ENCODE measurements around the gene TMEM8B. TPM values are rescaled to one million over a fixed set of nuclear protein-coding genes. Genes with fewer than 3 reads are reported as not detected.

Gene TMEM8B
- total RNA-seq, 2 experiments from 2014 or later = 2.8 to 3.1 TPM

DNA sequence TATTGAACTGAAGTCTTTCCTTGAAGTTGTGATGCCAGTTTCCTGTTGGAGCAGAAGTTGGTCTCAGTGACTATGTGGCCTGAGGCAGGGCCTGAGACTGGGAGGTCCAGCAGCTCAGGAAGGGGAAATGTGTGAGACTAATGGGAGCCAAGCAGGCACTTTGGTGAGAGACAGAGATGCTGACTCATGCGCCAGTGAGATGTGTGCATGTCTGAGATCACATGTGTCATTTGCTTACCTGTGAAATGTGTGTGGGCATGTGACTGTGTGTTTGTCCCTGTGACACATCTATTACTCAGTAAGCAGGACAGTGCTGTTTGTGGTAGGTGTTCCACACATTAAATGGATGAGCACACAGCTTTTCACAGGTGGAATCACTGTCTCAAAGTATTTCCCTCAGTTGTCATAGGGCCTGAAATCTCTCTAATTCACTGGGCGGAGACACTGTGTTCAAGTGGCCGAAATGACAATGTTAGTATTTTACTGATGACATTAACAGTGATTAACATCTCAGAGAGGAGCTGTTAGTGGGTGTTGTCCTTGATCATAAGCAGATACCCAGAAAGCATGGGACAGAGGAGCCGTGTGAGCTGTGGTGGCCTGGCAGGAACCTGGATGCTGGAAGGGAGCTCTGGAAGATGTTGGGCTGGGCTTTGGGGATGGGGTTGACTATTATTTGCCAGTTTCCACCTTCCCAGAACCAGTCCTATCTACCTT is 30.2 kb upstream of the TMEM8B start:
- no peak overlapping the region for H3K4me3 Mint-ChIP-seq
- DNase-seq = no peak
- no peak overlapping the region for H3K27ac Mint-ChIP-seq
- no peaks in the 10 kb centered on the region for H3K9me3 Mint-ChIP-seq
- H3K27me3 Mint-ChIP-seq = no peaks in the 10 kb centered on the region
- peaks cover 11% of the 10 kb centered on the region for H3K4me1 Mint-ChIP-seq
- H3K36me3 Mint-ChIP-seq = peaks cover 12% of the 10 kb centered on the region

- no peaks in the 10 kb centered on the region for H3K9me3 Mint-ChIP-seq
- H3K27me3 Mint-ChIP-seq = no peaks in the 10 kb centered on the region
- peaks cover 7% of the 10 kb centered on the region for H3K4me1 Mint-ChIP-seq
- no peak overlapping the region for H3K27ac Mint-ChIP-seq
- H3K4me3 Mint-ChIP-seq = no peak overlapping the region
- DNase-seq = no peak
- H3K36me3 Mint-ChIP-seq = peaks cover 10% of the 10 kb centered on the region
Observed at GRCh38 chr9:35800530-35800929, 28.5 kb upstream of the TMEM8B start.

DNA sequence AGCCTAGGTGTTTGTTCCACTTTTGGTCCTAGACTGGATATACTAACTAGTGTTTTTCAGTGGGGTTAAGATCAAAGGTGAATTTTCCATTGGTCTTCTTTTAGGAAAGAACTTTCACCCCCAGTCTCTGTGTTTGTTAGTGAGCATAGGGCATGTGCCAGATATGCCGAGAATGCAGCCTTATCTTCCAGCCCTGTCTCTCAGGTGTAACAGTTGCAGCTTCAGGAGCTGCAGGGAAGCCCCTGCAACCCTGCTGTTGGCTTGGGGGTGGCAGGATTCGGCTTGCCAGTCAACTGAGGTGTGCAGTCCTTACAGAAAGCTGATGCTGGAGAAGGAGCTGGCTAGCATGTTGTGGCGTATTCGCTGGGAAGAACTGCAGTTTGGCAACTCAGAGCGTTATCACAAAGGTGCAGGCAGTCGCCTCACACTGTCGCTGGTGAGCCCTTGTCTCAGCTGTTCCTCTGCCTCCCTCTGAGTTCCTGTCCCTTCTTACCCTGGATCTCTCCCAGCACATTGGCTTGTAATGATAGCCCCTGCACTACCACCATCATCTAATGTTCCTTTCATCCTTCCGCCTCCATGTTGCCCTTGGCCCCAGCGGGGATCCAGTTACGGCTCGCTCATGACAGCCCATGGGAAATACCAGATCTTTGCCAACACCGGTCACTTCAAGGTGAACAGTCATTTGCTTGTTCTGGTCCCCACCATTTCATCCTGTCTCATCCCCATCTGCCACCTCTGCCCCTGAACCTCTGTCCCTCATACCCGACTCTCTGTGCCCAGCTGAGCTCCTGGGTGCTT is 27.5 kb upstream of the TMEM8B start:
- H3K27me3 Mint-ChIP-seq = no peaks in the 10 kb centered on the region
- no peak overlapping the region for H3K27ac Mint-ChIP-seq
- H3K4me3 Mint-ChIP-seq = no peak overlapping the region
- DNase-seq = no peak
- peaks cover 12% of the 10 kb centered on the region for H3K36me3 Mint-ChIP-seq
- H3K9me3 Mint-ChIP-seq = no peaks in the 10 kb centered on the region
- H3K4me1 Mint-ChIP-seq = peaks cover 7% of the 10 kb centered on the region

GRCh38 chr9:35806101-35806500 is 22.9 kb upstream of the TMEM8B start:
- no peaks in the 10 kb centered on the region for H3K9me3 Mint-ChIP-seq
- H3K4me3 Mint-ChIP-seq = no peak overlapping the region
- peaks cover 7% of the 10 kb centered on the region for H3K4me1 Mint-ChIP-seq
- peaks cover 9% of the 10 kb centered on the region for H3K36me3 Mint-ChIP-seq
- no peak for DNase-seq
- no peaks in the 10 kb centered on the region for H3K27me3 Mint-ChIP-seq
- H3K27ac Mint-ChIP-seq = no peak overlapping the region

DNA sequence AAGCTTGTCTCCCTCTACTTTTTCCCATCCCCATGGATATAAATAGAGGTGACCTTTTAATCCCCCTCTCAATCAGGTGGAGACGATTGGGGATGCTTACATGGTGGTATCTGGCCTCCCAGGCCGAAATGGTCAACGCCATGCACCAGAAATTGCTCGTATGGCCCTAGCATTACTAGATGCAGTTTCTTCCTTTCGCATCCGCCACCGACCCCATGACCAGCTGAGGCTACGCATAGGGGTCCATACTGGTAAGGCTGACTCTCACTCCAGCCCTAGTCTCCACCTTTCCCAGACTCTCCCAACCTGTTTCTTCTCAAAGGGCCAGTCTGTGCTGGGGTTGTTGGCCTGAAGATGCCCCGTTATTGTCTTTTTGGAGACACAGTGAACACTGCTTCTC is 20.6 kb upstream of the TMEM8B start:
- no peak overlapping the region for H3K27ac Mint-ChIP-seq
- H3K36me3 Mint-ChIP-seq = peaks cover 8% of the 10 kb centered on the region
- H3K27me3 Mint-ChIP-seq = no peaks in the 10 kb centered on the region
- no peak overlapping the region for H3K4me3 Mint-ChIP-seq
- peaks cover 28% of the 10 kb centered on the region for H3K4me1 Mint-ChIP-seq
- no peak for DNase-seq
- no peaks in the 10 kb centered on the region for H3K9me3 Mint-ChIP-seq

GRCh38 chr9:35810122-35810521 is 18.9 kb upstream of the TMEM8B start:
- Mint-ChIP-seq H3K4me3 (no peak overlapping the region), H3K27me3 (no peaks in the 10 kb centered on the region), H3K36me3 (peaks cover 12% of the 10 kb centered on the region), H3K9me3 (no peaks in the 10 kb centered on the region), H3K27ac (no peak overlapping the region), H3K4me1 (peaks cover 36% of the 10 kb centered on the region)
- no peak for DNase-seq

DNA sequence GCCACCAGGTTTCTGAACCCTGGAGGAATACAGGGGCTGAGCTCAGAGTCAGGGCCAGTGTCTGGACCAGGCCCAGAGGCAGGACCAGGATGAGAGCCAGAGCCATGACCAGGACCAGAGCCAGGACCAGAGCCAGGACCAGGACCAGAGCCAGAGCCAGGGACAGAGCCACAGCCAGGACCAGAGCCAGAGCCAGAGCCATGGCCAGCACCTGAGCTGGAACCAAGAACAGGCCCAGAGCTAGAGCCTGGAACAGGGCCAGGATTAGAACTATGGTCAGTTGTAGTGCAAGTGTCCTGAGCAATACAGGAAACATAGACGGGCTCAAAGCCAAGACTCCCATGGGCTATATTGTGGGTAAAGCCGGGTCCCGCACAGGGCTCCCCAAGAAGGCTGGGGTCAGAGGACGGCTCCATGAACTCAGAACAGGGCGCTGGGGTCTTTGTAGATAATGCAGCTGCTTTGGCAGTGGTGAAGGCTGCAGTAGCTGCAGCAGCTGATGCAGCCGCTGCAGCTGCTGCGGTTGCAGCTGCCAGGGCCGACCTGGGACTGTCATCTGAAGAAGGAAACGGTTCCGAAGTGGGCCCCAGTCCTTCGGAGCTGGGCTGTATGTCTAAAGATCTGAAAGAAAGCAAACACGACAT is 17.5 kb upstream of the TMEM8B start:
- no peaks in the 10 kb centered on the region for H3K27me3 Mint-ChIP-seq
- no peak for DNase-seq
- H3K9me3 Mint-ChIP-seq = peaks cover 3% of the 10 kb centered on the region
- H3K4me1 Mint-ChIP-seq = peaks cover 40% of the 10 kb centered on the region
- peak overlapping the region; percentile 73 for H3K4me3 Mint-ChIP-seq
- peak overlapping the region; percentile 85 for H3K27ac Mint-ChIP-seq
- H3K36me3 Mint-ChIP-seq = peaks cover 10% of the 10 kb centered on the region

DNA sequence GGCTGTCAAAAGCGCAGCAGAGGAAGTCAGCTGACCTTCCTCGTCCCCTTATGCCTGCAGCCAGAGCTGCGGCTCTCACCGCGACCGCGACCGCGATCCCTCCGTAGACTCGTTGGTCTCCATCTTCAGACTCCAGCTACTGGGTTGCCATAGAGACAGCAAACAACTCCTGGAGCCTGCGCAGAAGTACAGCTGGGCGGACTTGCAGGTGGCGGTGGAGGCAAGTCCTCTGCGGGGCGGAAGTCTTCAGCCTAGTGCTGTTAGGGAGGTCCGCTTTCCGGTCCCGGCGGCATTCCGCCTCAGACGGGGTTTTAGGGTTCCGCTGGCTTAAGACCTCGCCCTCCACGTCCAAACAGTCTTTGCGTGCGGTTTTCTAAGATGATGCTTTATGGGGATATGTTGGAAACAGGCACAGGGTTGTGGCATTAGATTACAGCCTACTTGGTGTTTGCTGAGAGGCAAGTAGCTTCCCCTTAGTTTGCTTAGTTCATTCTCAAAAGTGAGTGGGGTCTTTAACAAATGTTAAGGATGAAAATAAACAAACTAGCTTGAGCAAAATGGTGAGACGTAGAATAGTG is 16.9 kb upstream of the TMEM8B start, which contains the start of gene SPAG8:
Gene SPAG8, minus strand, starts transcription at position 238 of the 578 bp plus-strand sequence. Its CDS starts 115 bp downstream, at position 123.
- DNase-seq = peak; percentile 95
- H3K4me1 Mint-ChIP-seq = peaks cover 40% of the 10 kb centered on the region
- H3K27me3 Mint-ChIP-seq = no peaks in the 10 kb centered on the region
- H3K9me3 Mint-ChIP-seq = peaks cover 3% of the 10 kb centered on the region
- H3K4me3 Mint-ChIP-seq = peak within 1 kb of the TSS; percentile 73
- peak within 1 kb of the TSS; percentile 85 for H3K27ac Mint-ChIP-seq
- peaks cover 10% of the 10 kb centered on the region for H3K36me3 Mint-ChIP-seq

- H3K9me3 Mint-ChIP-seq = peaks cover 3% of the 10 kb centered on the region
- H3K36me3 Mint-ChIP-seq = peaks cover 10% of the 10 kb centered on the region
- peak overlapping the region; percentile 98 for H3K27ac Mint-ChIP-seq
- H3K27me3 Mint-ChIP-seq = no peaks in the 10 kb centered on the region
- H3K4me1 Mint-ChIP-seq = peaks cover 40% of the 10 kb centered on the region
- H3K4me3 Mint-ChIP-seq = peak overlapping the region; percentile 90
- DNase-seq = no peak
Observed at GRCh38 chr9:35813434-35814105, 15.5 kb upstream of the TMEM8B start.

DNA sequence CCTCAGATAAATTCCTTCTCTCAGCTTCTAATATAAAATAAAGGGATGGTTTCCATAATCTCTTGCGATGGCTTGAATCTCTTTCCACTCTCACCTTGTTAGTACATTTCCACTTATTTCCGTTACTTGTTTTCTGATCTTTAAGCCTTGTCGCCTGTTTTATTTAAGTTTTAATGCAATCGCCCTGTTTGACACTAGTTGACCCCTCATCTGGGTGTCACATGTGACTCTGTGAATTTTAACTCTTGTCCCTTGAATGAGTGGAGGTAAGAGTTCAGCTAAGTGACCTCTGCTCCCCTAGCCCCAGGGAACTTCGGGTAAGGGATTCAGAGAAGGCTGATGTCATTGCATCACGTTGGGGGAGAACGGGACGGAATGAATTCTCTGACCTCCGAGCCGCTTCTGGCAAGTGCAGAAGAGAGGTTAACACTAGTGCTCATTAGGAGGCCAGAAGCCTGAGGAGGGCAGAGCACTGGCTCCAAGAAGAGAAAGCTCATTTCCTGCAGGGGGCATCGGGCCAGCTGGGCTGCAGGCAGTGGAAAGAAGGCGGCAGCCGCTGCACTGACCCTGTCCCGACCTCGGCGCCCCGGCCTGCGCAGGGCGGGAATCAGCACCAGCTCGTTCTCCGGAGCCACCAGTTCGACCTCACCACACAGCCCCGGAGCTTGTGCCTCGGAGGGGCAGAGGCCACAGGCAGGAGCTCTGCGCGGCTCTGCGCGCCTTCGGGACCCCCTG is 14.8 kb upstream of the TMEM8B start:
- H3K4me1 Mint-ChIP-seq = peaks cover 40% of the 10 kb centered on the region
- peaks cover 10% of the 10 kb centered on the region for H3K36me3 Mint-ChIP-seq
- peaks cover 3% of the 10 kb centered on the region for H3K9me3 Mint-ChIP-seq
- peak overlapping the region; percentile 98 for H3K27ac Mint-ChIP-seq
- H3K27me3 Mint-ChIP-seq = no peaks in the 10 kb centered on the region
- DNase-seq = peak; percentile 60
- H3K4me3 Mint-ChIP-seq = peak overlapping the region; percentile 90

DNA sequence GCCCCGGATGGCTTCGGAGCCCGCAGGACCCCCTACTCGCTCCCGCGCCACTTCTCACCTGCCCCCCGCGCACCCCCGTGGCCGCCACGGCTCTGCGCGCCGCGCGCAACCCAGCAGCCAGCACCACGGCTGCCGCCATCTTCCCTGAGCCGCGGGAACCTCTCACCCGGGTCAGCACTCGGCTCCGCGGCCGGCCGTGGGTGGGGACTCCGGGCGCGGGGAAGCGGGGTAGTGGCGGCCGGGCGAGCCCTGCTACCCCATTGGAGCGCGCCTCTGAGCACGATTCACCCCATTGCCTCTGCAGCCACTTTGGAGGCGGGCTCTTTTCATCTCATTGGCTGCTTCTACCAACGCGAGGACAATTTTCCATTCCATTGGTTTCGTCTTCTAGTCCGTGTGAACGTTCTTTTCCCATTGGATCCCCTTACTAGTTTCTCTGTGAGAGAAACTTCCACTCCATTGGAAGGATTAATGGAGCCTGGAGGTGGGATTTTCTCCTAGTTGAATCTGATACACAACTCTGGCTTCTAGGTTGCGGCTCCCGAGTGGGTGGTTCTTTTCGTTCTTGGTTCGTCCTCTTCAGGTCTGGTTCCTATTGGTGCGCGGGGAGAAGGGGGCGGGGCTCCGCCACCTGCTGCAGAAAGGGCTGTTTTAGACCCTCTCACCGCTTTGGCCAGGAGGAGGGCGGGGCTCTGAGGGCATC is 14.0 kb upstream of the TMEM8B start, which contains the start of gene HINT2:
Gene HINT2, minus strand, starts transcription at position 202 of the 703 bp plus-strand sequence. Its CDS starts 63 bp downstream, at position 139.
- peaks cover 3% of the 10 kb centered on the region for H3K9me3 Mint-ChIP-seq
- H3K27ac Mint-ChIP-seq = peak within 1 kb of the TSS; percentile 98
- DNase-seq = peak; percentile 97

GRCh38 chr9:35816708-35817107 is 12.3 kb upstream of the TMEM8B start:
- no peak for DNase-seq
- H3K36me3 Mint-ChIP-seq = peaks cover 10% of the 10 kb centered on the region
- no peak overlapping the region for H3K4me3 Mint-ChIP-seq
- H3K4me1 Mint-ChIP-seq = peaks cover 28% of the 10 kb centered on the region
- peaks cover 3% of the 10 kb centered on the region for H3K9me3 Mint-ChIP-seq
- H3K27ac Mint-ChIP-seq = no peak overlapping the region
- H3K27me3 Mint-ChIP-seq = no peaks in the 10 kb centered on the region

More for the DNA sequence above, 14.0 kb upstream of the TMEM8B start, which contains the start of gene HINT2:
- Mint-ChIP-seq H3K27me3 (no peaks in the 10 kb centered on the region), H3K36me3 (peaks cover 10% of the 10 kb centered on the region), H3K4me3 (peak within 1 kb of the TSS; percentile 90), H3K4me1 (peaks cover 35% of the 10 kb centered on the region)

GRCh38 chr9:35818341-35818740 is 10.7 kb upstream of the TMEM8B start:
- Mint-ChIP-seq H3K4me1 (peaks cover 12% of the 10 kb centered on the region), H3K4me3 (no peak overlapping the region), H3K27ac (no peak overlapping the region), H3K36me3 (peaks cover 4% of the 10 kb centered on the region), H3K27me3 (no peaks in the 10 kb centered on the region), H3K9me3 (peaks cover 3% of the 10 kb centered on the region)
- DNase-seq = no peak

Measured in activated naive CD8-positive, alpha-beta T cell treated with anti-CD3 and anti-CD28 coated beads for 36 hours (primary cell).